ENCODE results near the gene NECTIN1.

DNA sequence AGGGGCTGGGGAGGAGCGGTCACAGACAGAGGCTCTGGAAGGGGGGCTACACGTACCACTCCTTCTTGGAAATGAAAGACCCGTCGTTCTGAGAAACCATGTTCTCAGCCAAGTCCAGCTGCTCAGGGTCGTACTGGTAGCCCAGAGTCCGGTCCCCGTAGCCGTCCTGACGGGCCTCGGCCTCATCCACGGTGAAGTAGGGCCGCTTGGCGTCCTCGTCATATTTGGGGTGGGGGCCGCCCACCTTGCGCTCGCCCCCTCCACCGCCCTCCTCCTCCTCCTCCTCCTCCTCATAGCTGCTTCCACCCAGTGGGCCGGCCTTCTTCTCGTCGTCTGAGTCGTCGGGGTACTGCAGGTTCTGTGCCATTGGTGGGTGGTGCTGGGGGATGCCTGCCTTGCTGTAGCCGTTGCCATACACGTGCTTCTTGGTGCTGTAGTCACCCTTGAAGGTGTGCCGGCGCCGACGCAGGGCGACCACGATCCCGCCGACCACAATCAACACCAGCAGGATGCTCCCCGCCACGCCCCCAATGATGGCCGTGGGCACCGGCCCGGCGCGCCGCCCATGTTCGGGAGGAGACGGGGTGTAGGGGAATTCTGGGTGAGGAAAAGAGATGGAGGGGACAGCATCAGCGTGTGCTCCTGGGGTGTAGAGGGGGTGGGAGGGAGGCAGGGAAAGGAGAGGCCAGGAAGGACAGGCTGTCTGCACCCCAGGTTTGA, 64.1 kb downstream of the NECTIN1 start:
- TF ChIP-seq POLR2AphosphoS5 (IDR thresholded peaks at IDR 0.05; ENCODE audit: low read depth, low read length) (no peak), SIN3A (IDR thresholded peaks at IDR 0.05; ENCODE audit: low read depth) (no peak), SRF (IDR thresholded peaks at IDR 0.05; ENCODE audit: low read depth) (no peak), YY1 (IDR thresholded peaks at IDR 0.05; ENCODE audit: extremely low read depth, insufficient replicate concordance, low read depth, low read length) (no peak), ELF1 (IDR thresholded peaks at IDR 0.05; ENCODE audit: borderline replicate concordance, low read depth) (no peak), ZFX (IDR thresholded peaks at IDR 0.05) (no peak)
- TF ChIP-seq, protein P1, sequence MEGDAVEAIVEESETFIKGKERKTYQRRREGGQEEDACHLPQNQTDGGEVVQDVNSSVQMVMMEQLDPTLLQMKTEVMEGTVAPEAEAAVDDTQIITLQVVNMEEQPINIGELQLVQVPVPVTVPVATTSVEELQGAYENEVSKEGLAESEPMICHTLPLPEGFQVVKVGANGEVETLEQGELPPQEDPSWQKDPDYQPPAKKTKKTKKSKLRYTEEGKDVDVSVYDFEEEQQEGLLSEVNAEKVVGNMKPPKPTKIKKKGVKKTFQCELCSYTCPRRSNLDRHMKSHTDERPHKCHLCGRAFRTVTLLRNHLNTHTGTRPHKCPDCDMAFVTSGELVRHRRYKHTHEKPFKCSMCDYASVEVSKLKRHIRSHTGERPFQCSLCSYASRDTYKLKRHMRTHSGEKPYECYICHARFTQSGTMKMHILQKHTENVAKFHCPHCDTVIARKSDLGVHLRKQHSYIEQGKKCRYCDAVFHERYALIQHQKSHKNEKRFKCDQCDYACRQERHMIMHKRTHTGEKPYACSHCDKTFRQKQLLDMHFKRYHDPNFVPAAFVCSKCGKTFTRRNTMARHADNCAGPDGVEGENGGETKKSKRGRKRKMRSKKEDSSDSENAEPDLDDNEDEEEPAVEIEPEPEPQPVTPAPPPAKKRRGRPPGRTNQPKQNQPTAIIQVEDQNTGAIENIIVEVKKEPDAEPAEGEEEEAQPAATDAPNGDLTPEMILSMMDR (IDR thresholded peaks at IDR 0.05 in 2 of 3, conservative IDR thresholded peaks at IDR 0.05 in 1 of 3; ENCODE audit: borderline replicate concordance in 1 of 3, insufficient read depth in 1 of 3, low read depth in 2 of 3, low read length in 2 of 3), result no peak
- TF ChIP-seq, protein P2, sequence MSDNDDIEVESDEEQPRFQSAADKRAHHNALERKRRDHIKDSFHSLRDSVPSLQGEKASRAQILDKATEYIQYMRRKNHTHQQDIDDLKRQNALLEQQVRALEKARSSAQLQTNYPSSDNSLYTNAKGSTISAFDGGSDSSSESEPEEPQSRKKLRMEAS (IDR thresholded peaks at IDR 0.05), result no peak

All from HCT116 (cell line).